ENCODE measurements around the gene ACVR1B.
A peak's percentile ranks its signal among the peaks of the same experiment; 100 is the strongest.

ACVR1B gene

DNA sequence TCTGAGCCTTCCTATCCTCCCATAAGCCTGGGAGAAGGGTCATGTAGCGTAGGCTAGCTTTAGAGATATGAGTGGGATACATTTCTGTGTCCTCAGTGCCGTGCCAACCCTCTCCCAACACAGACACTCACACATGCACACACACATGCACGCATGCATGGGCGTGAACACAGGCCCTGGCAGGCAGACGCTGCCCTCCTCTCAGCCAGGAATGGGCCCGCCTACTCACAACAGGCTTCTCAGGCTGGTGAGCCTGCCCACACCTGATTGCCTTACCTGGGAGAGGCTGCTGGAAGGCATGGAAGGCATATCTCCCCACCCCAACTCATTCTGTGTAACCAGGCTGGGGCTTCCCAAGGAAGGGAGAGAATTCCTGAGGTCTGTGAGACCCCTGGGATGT lies 12.8 kb upstream of the ACVR1B start:
- H3K27me3 ChIP-seq (ENCODE audit: insufficient read depth, low read length, poor library complexity) = no peaks in the 10 kb centered on the region
- H4K8ac ChIP-seq (ENCODE audit: low read depth, low read length) = no peak overlapping the region
- no peak overlapping the region for H3K23ac ChIP-seq (ENCODE audit: low read length)
- H3K9ac ChIP-seq (ENCODE audit: low read length) = no peak overlapping the region
- H3K36me3 ChIP-seq (ENCODE audit: control insufficient read depth, insufficient read depth, low read length) = no peaks in the 10 kb centered on the region
- H3K79me1 ChIP-seq (ENCODE audit: low read length) = no peaks in the 10 kb centered on the region
- H3K4ac ChIP-seq (ENCODE audit: low read depth, low read length) = no peak overlapping the region
- no peak for DNase-seq
- no peak overlapping the region for H2AK5ac ChIP-seq (ENCODE audit: low read length)
- H2BK5ac ChIP-seq (ENCODE audit: low read length) = no peak overlapping the region
- no CpG with 5 or more reads among the region's 6 CpGs for WGBS (ENCODE audit: extremely low coverage, insufficient coverage, low lambda C conversion rate)
- H3K4me1 ChIP-seq (ENCODE audit: control insufficient read depth, low read depth, low read length) = peaks cover 2% of the 10 kb centered on the region
- no peak overlapping the region for H2BK120ac ChIP-seq (ENCODE audit: low read depth, low read length)
- H2BK15ac ChIP-seq (replicated peaks; ENCODE audit: low read depth) = no peak overlapping the region
- no peaks in the 10 kb centered on the region for H3K79me2 ChIP-seq (ENCODE audit: control insufficient read depth, insufficient read depth, low read length)
- no peak overlapping the region for H3K56ac ChIP-seq (ENCODE audit: low read length)
- H3K4me3 ChIP-seq (ENCODE audit: low read length) = no peak overlapping the region
- no peak overlapping the region for H3K4me2 ChIP-seq (ENCODE audit: low read length)
- H4K5ac ChIP-seq (ENCODE audit: low read length) = no peak overlapping the region
- H3K18ac ChIP-seq (ENCODE audit: low read length) = no peak overlapping the region
- H3K27ac ChIP-seq (ENCODE audit: low read depth, low read length) = no peak overlapping the region

DNA sequence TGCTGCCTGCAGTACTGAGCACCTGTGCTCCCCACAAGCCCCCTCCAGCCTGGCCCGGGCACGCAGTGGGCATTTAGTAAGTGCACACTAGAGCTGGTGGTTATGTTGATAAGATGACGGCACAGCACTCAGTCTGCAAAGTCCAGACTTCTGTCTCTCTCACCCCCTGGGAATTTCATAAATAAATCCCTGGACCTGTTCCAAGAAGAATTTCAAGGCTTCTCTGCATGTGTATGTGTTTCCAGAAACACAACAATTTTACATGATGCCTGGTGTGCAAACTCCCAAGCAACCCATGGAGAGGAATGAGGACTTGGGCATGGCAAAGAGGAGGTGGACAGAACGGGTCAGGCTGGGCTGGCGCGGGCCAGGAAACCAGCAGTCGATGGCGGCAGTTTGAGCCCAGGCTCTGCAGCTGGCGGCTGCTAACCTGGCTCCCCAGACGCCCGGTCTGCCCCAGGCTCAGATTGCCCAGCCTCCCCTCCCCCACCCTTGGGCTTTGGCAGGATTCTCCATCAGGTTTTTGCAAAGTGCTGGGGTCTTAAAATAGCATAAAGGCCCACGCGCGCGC lies 10.4 kb upstream of the ACVR1B start:
- no peak overlapping the region for H2AK5ac ChIP-seq (ENCODE audit: low read length)
- H3K79me2 ChIP-seq (ENCODE audit: control insufficient read depth, insufficient read depth, low read length) = no peaks in the 10 kb centered on the region
- no peak overlapping the region for H3K18ac ChIP-seq (ENCODE audit: low read length)
- H3K4ac ChIP-seq (ENCODE audit: low read depth, low read length) = no peak overlapping the region
- no peaks in the 10 kb centered on the region for H3K27me3 ChIP-seq (ENCODE audit: insufficient read depth, low read length, poor library complexity)
- no peak overlapping the region for H3K4me3 ChIP-seq (ENCODE audit: low read length)
- peak overlapping the region; percentile 15 for H3K56ac ChIP-seq (ENCODE audit: low read length)
- H2BK15ac ChIP-seq (replicated peaks; ENCODE audit: low read depth) = no peak overlapping the region
- no peak overlapping the region for H3K27ac ChIP-seq (ENCODE audit: low read depth, low read length)
- H4K5ac ChIP-seq (ENCODE audit: low read length) = no peak overlapping the region
- H3K9ac ChIP-seq (ENCODE audit: low read length) = no peak overlapping the region
- WGBS (ENCODE audit: extremely low coverage, insufficient coverage, low lambda C conversion rate) = no CpG with 5 or more reads among the region's 15 CpGs
- H3K4me2 ChIP-seq (ENCODE audit: low read length) = no peak overlapping the region
- H2BK120ac ChIP-seq (ENCODE audit: low read depth, low read length) = no peak overlapping the region
- H3K79me1 ChIP-seq (ENCODE audit: low read length) = no peaks in the 10 kb centered on the region
- no peak overlapping the region for H2BK5ac ChIP-seq (ENCODE audit: low read length)
- peaks cover 2% of the 10 kb centered on the region for H3K4me1 ChIP-seq (ENCODE audit: control insufficient read depth, low read depth, low read length)
- no peak overlapping the region for H3K23ac ChIP-seq (ENCODE audit: low read length)
- no peak overlapping the region for H4K8ac ChIP-seq (ENCODE audit: low read depth, low read length)
- DNase-seq = no peak
- no peaks in the 10 kb centered on the region for H3K36me3 ChIP-seq (ENCODE audit: control insufficient read depth, insufficient read depth, low read length)

DNA sequence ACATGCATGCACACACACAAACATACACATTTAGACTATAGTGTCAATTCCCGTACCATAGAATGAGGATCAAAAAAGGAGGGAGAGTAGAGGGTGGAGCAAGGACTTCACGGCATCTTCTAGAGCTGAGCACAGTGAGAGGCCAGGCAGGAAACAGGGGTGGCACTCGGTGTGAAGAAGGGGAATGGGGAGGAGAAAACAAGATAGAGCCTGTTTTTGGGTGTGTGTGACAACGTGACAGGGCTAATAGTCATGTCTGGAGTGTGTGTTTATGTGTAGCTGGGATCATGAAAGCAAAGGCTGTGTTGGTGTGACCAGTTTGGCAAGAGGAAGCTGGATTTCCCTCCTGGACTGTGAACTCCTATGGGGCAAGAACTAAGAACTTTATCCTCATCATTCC lies 9.9 kb upstream of the ACVR1B start:
- Histone ChIP-seq H4K8ac (ENCODE audit: low read depth, low read length) (no peak overlapping the region), H3K27me3 (ENCODE audit: insufficient read depth, low read length, poor library complexity) (no peaks in the 10 kb centered on the region), H3K23ac (ENCODE audit: low read length) (peak overlapping the region; percentile 66), H3K4me2 (ENCODE audit: low read length) (no peak overlapping the region), H4K5ac (ENCODE audit: low read length) (no peak overlapping the region), H3K18ac (ENCODE audit: low read length) (no peak overlapping the region), H3K9ac (ENCODE audit: low read length) (no peak overlapping the region), H3K79me1 (ENCODE audit: low read length) (no peaks in the 10 kb centered on the region), H3K36me3 (ENCODE audit: control insufficient read depth, insufficient read depth, low read length) (no peaks in the 10 kb centered on the region), H3K4me3 (ENCODE audit: low read length) (no peak overlapping the region), H3K4me1 (ENCODE audit: control insufficient read depth, low read depth, low read length) (peaks cover 2% of the 10 kb centered on the region), H2BK120ac (ENCODE audit: low read depth, low read length) (no peak overlapping the region), H3K56ac (ENCODE audit: low read length) (no peak overlapping the region), H2BK5ac (ENCODE audit: low read length) (no peak overlapping the region), H3K27ac (ENCODE audit: low read depth, low read length) (no peak overlapping the region), H2BK15ac (replicated peaks; ENCODE audit: low read depth) (no peak overlapping the region), H3K79me2 (ENCODE audit: control insufficient read depth, insufficient read depth, low read length) (no peaks in the 10 kb centered on the region), H2AK5ac (ENCODE audit: low read length) (no peak overlapping the region), H3K4ac (ENCODE audit: low read depth, low read length) (no peak overlapping the region)
- WGBS (ENCODE audit: extremely low coverage, insufficient coverage, low lambda C conversion rate) = no CpG with 5 or more reads among the region's 4 CpGs
- no peak for DNase-seq

DNA sequence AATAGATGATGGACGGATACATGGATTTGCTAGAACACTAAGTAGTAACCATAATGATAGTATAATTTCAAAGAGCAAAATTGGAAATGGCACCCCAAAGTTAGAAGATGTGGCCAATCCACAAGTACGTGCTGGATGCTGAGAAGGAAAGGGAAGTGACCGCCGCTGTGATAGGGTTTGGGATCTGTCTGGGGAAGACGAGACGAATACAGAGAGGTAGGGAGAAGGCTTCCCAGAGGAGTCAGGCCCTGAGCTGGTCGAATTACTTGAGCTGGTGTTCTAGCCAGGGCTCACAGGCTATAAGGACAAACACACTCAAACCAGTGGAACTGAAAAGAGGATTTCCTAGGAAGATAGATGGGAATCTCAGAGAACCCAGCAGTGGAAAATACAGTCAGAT lies 9.4 kb upstream of the ACVR1B start:
- H3K4me3 ChIP-seq (ENCODE audit: low read length) = no peak overlapping the region
- no peak overlapping the region for H2BK5ac ChIP-seq (ENCODE audit: low read length)
- H3K4me1 ChIP-seq (ENCODE audit: control insufficient read depth, low read depth, low read length) = peaks cover 2% of the 10 kb centered on the region
- H2BK15ac ChIP-seq (replicated peaks; ENCODE audit: low read depth) = no peak overlapping the region
- no peaks in the 10 kb centered on the region for H3K27me3 ChIP-seq (ENCODE audit: insufficient read depth, low read length, poor library complexity)
- no peak overlapping the region for H3K18ac ChIP-seq (ENCODE audit: low read length)
- H3K23ac ChIP-seq (ENCODE audit: low read length) = no peak overlapping the region
- H2AK5ac ChIP-seq (ENCODE audit: low read length) = no peak overlapping the region
- no peak overlapping the region for H4K8ac ChIP-seq (ENCODE audit: low read depth, low read length)
- H3K79me1 ChIP-seq (ENCODE audit: low read length) = no peaks in the 10 kb centered on the region
- no peaks in the 10 kb centered on the region for H3K79me2 ChIP-seq (ENCODE audit: control insufficient read depth, insufficient read depth, low read length)
- no peak overlapping the region for H4K5ac ChIP-seq (ENCODE audit: low read length)
- no peaks in the 10 kb centered on the region for H3K36me3 ChIP-seq (ENCODE audit: control insufficient read depth, insufficient read depth, low read length)
- H3K4ac ChIP-seq (ENCODE audit: low read depth, low read length) = no peak overlapping the region
- H2BK120ac ChIP-seq (ENCODE audit: low read depth, low read length) = no peak overlapping the region
- H3K4me2 ChIP-seq (ENCODE audit: low read length) = no peak overlapping the region
- H3K56ac ChIP-seq (ENCODE audit: low read length) = no peak overlapping the region
- DNase-seq = no peak
- no peak overlapping the region for H3K27ac ChIP-seq (ENCODE audit: low read depth, low read length)
- no peak overlapping the region for H3K9ac ChIP-seq (ENCODE audit: low read length)
- WGBS (ENCODE audit: extremely low coverage, insufficient coverage, low lambda C conversion rate) = no CpG with 5 or more reads among the region's 7 CpGs

DNA sequence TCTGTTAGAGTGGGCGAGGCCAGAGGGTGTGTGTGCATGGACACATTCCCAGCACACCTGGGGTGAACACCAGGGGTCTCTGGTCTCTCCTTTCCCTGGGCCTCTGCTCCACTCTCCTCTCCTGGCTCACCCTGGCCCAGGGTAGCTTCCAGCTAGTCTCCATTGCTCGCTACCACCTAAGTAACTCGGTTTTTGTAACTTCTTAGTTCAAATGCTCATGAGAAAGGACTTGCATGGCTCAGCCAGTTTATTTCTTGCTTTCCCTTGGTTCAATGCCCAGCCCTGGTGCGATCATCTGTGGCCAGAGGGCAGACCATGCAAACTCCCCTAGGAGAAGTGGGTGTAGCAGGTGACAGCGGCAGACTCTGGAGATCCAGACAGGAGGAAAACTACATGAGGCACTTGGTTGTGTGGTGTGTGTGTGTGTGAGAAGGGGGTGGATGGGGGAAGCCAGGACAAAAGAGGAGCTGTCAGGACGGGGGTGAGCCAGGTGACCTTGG lies 8.9 kb upstream of the ACVR1B start:
- Histone ChIP-seq H3K79me1 (ENCODE audit: low read length) (no peaks in the 10 kb centered on the region), H3K27me3 (ENCODE audit: insufficient read depth, low read length, poor library complexity) (no peaks in the 10 kb centered on the region), H2BK15ac (replicated peaks; ENCODE audit: low read depth) (no peak overlapping the region), H3K4me3 (ENCODE audit: low read length) (no peak overlapping the region), H3K9ac (ENCODE audit: low read length) (no peak overlapping the region), H3K18ac (ENCODE audit: low read length) (no peak overlapping the region), H4K5ac (ENCODE audit: low read length) (no peak overlapping the region), H3K56ac (ENCODE audit: low read length) (no peak overlapping the region), H3K4ac (ENCODE audit: low read depth, low read length) (no peak overlapping the region), H2AK5ac (ENCODE audit: low read length) (no peak overlapping the region), H2BK5ac (ENCODE audit: low read length) (no peak overlapping the region), H3K27ac (ENCODE audit: low read depth, low read length) (no peak overlapping the region), H3K4me2 (ENCODE audit: low read length) (no peak overlapping the region), H3K79me2 (ENCODE audit: control insufficient read depth, insufficient read depth, low read length) (no peaks in the 10 kb centered on the region), H3K4me1 (ENCODE audit: control insufficient read depth, low read depth, low read length) (peaks cover 2% of the 10 kb centered on the region), H2BK120ac (ENCODE audit: low read depth, low read length) (no peak overlapping the region), H4K8ac (ENCODE audit: low read depth, low read length) (no peak overlapping the region), H3K23ac (ENCODE audit: low read length) (no peak overlapping the region), H3K36me3 (ENCODE audit: control insufficient read depth, insufficient read depth, low read length) (no peaks in the 10 kb centered on the region)
- no peak for DNase-seq
- WGBS (ENCODE audit: extremely low coverage, insufficient coverage, low lambda C conversion rate) = no CpG with 5 or more reads among the region's 6 CpGs

DNA sequence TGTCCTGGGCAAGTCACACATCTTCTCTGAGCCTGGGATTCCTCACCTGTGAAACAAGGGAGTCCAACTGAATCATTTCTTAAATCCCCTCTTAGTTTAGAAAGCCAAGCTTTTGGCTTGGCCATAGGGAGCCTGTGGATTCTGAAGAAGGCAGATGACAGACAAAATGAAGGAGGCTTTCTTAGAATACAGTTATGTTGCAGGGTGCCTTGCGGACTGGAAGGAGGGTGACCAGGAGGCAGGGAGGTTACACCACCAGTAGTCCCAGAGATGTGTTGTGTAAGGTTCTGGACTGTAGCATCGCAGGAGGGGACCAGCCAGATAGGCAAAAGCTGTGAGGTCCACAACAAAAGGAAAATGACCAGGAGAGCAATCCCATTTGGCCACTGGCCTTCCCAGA lies 8.2 kb upstream of the ACVR1B start:
- DNase-seq = no peak
- no peak overlapping the region for H3K23ac ChIP-seq (ENCODE audit: low read length)
- H3K9ac ChIP-seq (ENCODE audit: low read length) = no peak overlapping the region
- H3K36me3 ChIP-seq (ENCODE audit: control insufficient read depth, insufficient read depth, low read length) = no peaks in the 10 kb centered on the region
- no peak overlapping the region for H3K4me3 ChIP-seq (ENCODE audit: low read length)
- no peak overlapping the region for H2BK120ac ChIP-seq (ENCODE audit: low read depth, low read length)
- no peak overlapping the region for H4K8ac ChIP-seq (ENCODE audit: low read depth, low read length)
- WGBS (ENCODE audit: extremely low coverage, insufficient coverage, low lambda C conversion rate) = no CpG with 5 or more reads among the region's 2 CpGs
- H2BK5ac ChIP-seq (ENCODE audit: low read length) = no peak overlapping the region
- no peaks in the 10 kb centered on the region for H3K27me3 ChIP-seq (ENCODE audit: insufficient read depth, low read length, poor library complexity)
- no peak overlapping the region for H3K4ac ChIP-seq (ENCODE audit: low read depth, low read length)
- peaks cover 2% of the 10 kb centered on the region for H3K4me1 ChIP-seq (ENCODE audit: control insufficient read depth, low read depth, low read length)
- H3K79me2 ChIP-seq (ENCODE audit: control insufficient read depth, insufficient read depth, low read length) = no peaks in the 10 kb centered on the region
- no peak overlapping the region for H3K4me2 ChIP-seq (ENCODE audit: low read length)
- no peak overlapping the region for H2BK15ac ChIP-seq (replicated peaks; ENCODE audit: low read depth)
- no peak overlapping the region for H3K18ac ChIP-seq (ENCODE audit: low read length)
- no peak overlapping the region for H2AK5ac ChIP-seq (ENCODE audit: low read length)
- no peak overlapping the region for H3K56ac ChIP-seq (ENCODE audit: low read length)
- no peak overlapping the region for H3K27ac ChIP-seq (ENCODE audit: low read depth, low read length)
- H3K79me1 ChIP-seq (ENCODE audit: low read length) = no peaks in the 10 kb centered on the region
- H4K5ac ChIP-seq (ENCODE audit: low read length) = no peak overlapping the region

All from mesendoderm (in vitro differentiated cells).